Measurements from ENCODE around the gene FAM3C.

DNA sequence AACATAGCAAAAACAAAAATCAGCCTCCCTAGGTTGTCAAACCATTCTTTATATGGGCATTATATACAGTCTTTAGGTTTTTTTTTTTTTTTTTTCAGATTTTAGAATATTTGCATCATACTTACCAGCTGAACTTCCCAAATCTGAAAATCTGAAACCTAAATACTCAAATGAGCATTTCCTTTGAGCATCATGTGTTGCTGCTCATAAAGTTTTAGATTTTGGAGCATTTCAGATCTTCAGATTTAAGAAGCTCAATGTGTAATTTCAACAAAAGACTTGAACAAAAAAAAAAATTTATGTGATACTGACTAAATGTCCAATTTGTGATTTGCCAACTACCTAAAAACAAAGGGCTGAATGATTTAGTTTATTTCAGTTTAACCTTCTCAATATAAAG is 13.6 kb downstream of the FAM3C start:
- TF ChIP-seq, protein P1, sequence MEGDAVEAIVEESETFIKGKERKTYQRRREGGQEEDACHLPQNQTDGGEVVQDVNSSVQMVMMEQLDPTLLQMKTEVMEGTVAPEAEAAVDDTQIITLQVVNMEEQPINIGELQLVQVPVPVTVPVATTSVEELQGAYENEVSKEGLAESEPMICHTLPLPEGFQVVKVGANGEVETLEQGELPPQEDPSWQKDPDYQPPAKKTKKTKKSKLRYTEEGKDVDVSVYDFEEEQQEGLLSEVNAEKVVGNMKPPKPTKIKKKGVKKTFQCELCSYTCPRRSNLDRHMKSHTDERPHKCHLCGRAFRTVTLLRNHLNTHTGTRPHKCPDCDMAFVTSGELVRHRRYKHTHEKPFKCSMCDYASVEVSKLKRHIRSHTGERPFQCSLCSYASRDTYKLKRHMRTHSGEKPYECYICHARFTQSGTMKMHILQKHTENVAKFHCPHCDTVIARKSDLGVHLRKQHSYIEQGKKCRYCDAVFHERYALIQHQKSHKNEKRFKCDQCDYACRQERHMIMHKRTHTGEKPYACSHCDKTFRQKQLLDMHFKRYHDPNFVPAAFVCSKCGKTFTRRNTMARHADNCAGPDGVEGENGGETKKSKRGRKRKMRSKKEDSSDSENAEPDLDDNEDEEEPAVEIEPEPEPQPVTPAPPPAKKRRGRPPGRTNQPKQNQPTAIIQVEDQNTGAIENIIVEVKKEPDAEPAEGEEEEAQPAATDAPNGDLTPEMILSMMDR (IDR thresholded peaks at IDR 0.05): no peak
- no peak for TF ChIP-seq POLR2A (IDR thresholded peaks at IDR 0.05)
- TF ChIP-seq POLR2AphosphoS5 (IDR thresholded peaks at IDR 0.05): no peak
- no peak for TF ChIP-seq EP300 (IDR thresholded peaks at IDR 0.05)

Data from gastroesophageal sphincter (tissue), 3 donors.